DOHH2 (cell line): ENCODE measurements around the gene KCNK7.

ENCODE experiments used
- H3F3A ChIP-seq: fragments of 200-600 bp; sonication (generic), shearing (Covaris generic); 2 replicates; pipeline ENCODE4 v1.6.0; 2016; ENCODE audit warnings: antibody characterized with exemption, mild to moderate bottlenecking; ENCODE audit not compliant: control insufficient read depth, insufficient read depth
- H3K27ac ChIP-seq: fragments of 200-600 bp; sonication (generic); 2 replicates; pipeline ENCODE4 v1.5.1; 2014; ENCODE audit warnings: low read depth, mild to moderate bottlenecking, low read length, moderate library complexity
- H3K27me3 ChIP-seq: fragments of 200-600 bp; sonication (generic); 2 replicates; pipeline ENCODE4 v1.6.1; 2014; ENCODE audit warnings: mild to moderate bottlenecking, low read length, mixed read lengths; ENCODE audit not compliant: control insufficient read depth
- H3K36me3 ChIP-seq: fragments of 200-600 bp; sonication (generic); 2 replicates; pipeline ENCODE4 v1.6.1; 2014; ENCODE audit warnings: mild to moderate bottlenecking, low read length, moderate library complexity, mixed read lengths; ENCODE audit not compliant: control insufficient read depth
- H3K4me1 ChIP-seq: fragments of 200-600 bp; sonication (generic); 2 replicates; pipeline ENCODE4 v1.6.1; 2014; ENCODE audit warnings: mild to moderate bottlenecking, low read length, mixed read lengths; ENCODE audit not compliant: control insufficient read depth
- H3K4me2 ChIP-seq: fragments of 200-600 bp; sonication (generic); 2 replicates; pipeline ENCODE4 v1.6.0; 2014; ENCODE audit warnings: mild to moderate bottlenecking, low read length, moderate library complexity
- H3K4me3 ChIP-seq: fragments of 200-600 bp; sonication (generic); 2 replicates; pipeline ENCODE4 v1.5.1; 2014; ENCODE audit warnings: mild to moderate bottlenecking, low read length, mixed read lengths
- H3K79me2 ChIP-seq: fragments of 200-600 bp; sonication (generic); 2 replicates; pipeline ENCODE4 v1.6.1; 2014; ENCODE audit warnings: mild to moderate bottlenecking, low read length, mixed read lengths; ENCODE audit not compliant: control insufficient read depth
- H3K9me2 ChIP-seq: fragments of 200-600 bp; sonication (generic); replicated peaks from 2 replicates; pipeline ENCODE4 v1.6.1; 2014; ENCODE audit warnings: mild to moderate bottlenecking, low read length, mixed read lengths; ENCODE audit not compliant: control insufficient read depth
- H3K9me3 ChIP-seq: fragments of 200-600 bp; sonication (generic); 2 replicates; pipeline ENCODE4 v1.6.1; 2014; ENCODE audit warnings: antibody characterized with exemption, low read length, mixed read lengths; ENCODE audit not compliant: control insufficient read depth, insufficient read depth
- H4K20me1 ChIP-seq: fragments of 200-600 bp; sonication (generic); 2 replicates; pipeline ENCODE4 v1.6.0; 2014; ENCODE audit warnings: low read depth, mild to moderate bottlenecking, antibody characterized with exemption, low read length, moderate library complexity; ENCODE audit not compliant: control insufficient read depth, insufficient read depth
- EZH2phosphoT487 ChIP-seq: fragments of 200-600 bp; sonication (generic); IDR thresholded peaks from 2 replicates; pipeline ENCODE4 v1.6.1; 2017; ENCODE audit warnings: borderline replicate concordance, mild to moderate bottlenecking, antibody characterized with exemption, low read length, moderate library complexity, mixed read lengths
- TF ChIP-seq, protein P1 (sequence below): fragments of 200-600 bp; sonication (generic); IDR thresholded peaks from one replicate; pipeline ENCODE4 v1.5.1; 2014; ENCODE audit warnings: antibody characterized with exemption, mild to moderate bottlenecking, low read depth, low read length; ENCODE audit not compliant: poor library complexity, severe bottlenecking

The KCNK7 gene

DNA sequence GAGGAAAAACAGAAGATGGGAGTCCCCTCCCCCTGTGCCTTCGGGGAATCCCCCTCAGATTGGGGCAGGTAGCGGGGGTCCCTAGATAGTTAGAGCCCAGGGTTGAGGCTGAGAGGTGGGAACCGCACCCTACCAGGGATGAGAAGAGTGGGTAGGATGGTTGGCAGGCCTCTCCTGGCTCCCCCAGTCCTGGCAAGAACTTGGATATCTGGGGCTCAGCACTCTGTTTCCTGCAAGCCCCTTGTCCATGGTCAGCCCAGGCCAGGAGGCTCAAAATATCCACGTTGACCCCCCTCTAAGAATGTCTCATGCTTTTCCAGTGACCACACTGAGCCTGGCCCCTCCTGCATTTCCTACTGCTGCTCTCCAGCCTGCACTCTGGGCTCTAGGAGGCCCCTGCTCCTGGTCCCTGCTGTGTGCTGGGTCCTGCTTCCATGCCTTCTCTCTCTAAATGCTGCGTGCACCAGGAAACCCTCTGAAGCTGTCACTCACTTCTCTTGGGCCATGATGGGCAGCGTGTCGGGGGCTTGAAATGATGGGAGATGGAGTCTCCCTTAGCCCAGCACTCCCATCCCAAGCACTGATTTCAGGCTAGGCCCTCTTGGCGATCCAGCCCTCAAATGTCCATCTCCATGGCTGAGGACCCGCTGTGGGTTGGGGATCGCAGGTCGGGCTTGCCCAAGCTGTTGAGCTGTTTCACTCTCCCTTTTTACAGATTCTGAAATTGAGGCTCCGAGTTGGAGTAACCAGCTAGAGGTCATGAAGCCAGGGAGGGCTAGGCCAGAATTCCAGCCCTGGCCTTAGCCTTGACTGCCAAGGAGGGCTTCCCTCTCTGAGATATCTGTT, 16.4 kb upstream of the KCNK7 start:
- Histone ChIP-seq H3K79me2 (peaks cover 64% of the 10 kb centered on the region), H3F3A (no peaks in the 10 kb centered on the region; the same call in 1 of the 2 replicates), H3K4me1 (peaks cover 39% of the 10 kb centered on the region), H3K27ac (no peak overlapping the region), H3K9me2 (no peaks in the 10 kb centered on the region), H3K36me3 (peaks cover 52% of the 10 kb centered on the region), H3K4me3 (peak overlapping the region; percentile 78), H4K20me1 (peaks cover 9% of the 10 kb centered on the region; the same call in 1 of the 2 replicates), H3K27me3 (no peaks in the 10 kb centered on the region), H3K9me3 (no peaks in the 10 kb centered on the region), H3K4me2 (peak overlapping the region; percentile 91)
- TF ChIP-seq, protein P1, sequence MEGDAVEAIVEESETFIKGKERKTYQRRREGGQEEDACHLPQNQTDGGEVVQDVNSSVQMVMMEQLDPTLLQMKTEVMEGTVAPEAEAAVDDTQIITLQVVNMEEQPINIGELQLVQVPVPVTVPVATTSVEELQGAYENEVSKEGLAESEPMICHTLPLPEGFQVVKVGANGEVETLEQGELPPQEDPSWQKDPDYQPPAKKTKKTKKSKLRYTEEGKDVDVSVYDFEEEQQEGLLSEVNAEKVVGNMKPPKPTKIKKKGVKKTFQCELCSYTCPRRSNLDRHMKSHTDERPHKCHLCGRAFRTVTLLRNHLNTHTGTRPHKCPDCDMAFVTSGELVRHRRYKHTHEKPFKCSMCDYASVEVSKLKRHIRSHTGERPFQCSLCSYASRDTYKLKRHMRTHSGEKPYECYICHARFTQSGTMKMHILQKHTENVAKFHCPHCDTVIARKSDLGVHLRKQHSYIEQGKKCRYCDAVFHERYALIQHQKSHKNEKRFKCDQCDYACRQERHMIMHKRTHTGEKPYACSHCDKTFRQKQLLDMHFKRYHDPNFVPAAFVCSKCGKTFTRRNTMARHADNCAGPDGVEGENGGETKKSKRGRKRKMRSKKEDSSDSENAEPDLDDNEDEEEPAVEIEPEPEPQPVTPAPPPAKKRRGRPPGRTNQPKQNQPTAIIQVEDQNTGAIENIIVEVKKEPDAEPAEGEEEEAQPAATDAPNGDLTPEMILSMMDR, result no peak

DNA sequence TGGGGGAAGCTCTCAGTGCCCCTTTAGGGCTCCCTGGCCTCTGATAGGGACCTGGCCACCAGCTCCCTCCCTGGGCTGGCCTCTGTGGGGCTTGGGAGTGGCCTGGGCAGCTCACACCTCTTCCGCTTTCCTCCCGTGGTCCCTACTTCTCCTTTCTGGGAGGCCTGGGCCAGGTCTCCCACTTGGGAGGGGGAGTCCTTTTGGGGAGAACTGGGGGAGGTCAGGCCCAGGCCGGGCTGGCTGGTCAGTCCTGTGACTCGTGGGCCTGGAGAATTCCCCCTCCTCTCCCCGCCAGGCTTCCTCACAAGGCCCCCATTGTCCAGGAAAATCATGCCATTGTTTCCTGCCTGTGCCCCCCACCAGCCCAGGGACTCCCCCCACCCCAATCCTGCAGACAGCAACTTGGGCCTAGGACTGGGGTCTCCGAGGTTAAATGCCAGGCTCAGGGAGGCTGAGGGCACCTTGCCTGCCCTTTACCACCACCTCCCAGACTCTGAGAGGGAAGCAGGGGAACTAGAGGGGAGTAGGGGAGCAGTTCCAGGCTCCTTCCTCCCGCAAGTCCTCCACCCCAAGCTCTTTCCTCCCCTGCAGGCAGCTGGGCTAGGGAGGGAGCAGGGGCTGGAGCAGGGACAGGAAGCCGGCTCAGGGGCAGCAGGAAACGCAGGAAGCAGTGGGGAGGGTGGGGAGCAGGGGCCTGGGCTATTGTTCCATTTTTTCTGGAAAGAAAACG, 15.6 kb upstream of the KCNK7 start:
- H3K79me2 ChIP-seq, result peaks cover 56% of the 10 kb centered on the region
- H3K9me3 ChIP-seq, result no peaks in the 10 kb centered on the region
- H3K4me3 ChIP-seq, result peak overlapping the region; percentile 78
- 0 out of 2 replicates have a peak, but pooled peaks cover 1% of the 10 kb centered on the region for H4K20me1 ChIP-seq
- peaks cover 32% of the 10 kb centered on the region for H3K4me1 ChIP-seq
- H3K9me2 ChIP-seq, result no peaks in the 10 kb centered on the region
- H3F3A ChIP-seq, result no peaks in the 10 kb centered on the region; the same call in 1 of the 2 replicates
- H3K4me2 ChIP-seq, result peak overlapping the region; percentile 91
- H3K36me3 ChIP-seq, result peaks cover 50% of the 10 kb centered on the region
- H3K27me3 ChIP-seq, result no peaks in the 10 kb centered on the region
- TF ChIP-seq, protein P1, result no peak
- no peak for TF ChIP-seq EZH2phosphoT487
- no peak overlapping the region for H3K27ac ChIP-seq

DNA sequence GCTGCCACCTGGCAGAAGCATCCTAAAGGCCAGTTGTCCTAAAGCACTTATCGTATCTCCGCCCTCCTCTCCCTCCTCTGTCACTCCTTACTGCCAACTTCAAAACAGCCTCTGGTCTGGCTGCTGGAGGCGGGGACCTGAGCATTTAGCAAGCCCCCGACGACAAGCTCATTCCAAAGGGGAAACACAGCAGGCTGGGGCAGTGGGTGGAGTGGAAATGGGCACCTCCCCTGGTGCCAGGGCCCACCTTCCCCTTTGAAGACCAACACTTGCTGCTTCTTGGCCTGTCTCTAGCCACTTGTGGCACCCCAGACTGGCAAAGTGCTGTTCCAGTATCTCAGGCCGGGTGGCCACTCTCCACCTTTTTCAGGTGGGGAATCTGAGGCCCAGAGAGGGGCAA, 14.8 kb upstream of the KCNK7 start:
- 0 out of 2 replicates have a peak overlapping the region, but pooled peaks have one; percentile 91 for H3K4me2 ChIP-seq
- no peak overlapping the region for H3K4me3 ChIP-seq
- H3K79me2 ChIP-seq, result peaks cover 50% of the 10 kb centered on the region
- H4K20me1 ChIP-seq, result no peaks in the 10 kb centered on the region
- H3K36me3 ChIP-seq, result peaks cover 54% of the 10 kb centered on the region
- no peak overlapping the region for H3K27ac ChIP-seq
- TF ChIP-seq, protein P1, result no peak
- no peak for TF ChIP-seq EZH2phosphoT487
- H3K4me1 ChIP-seq, result peaks cover 32% of the 10 kb centered on the region
- no peaks in the 10 kb centered on the region for H3K27me3 ChIP-seq
- no peaks in the 10 kb centered on the region for H3K9me3 ChIP-seq
- no peaks in the 10 kb centered on the region for H3K9me2 ChIP-seq
- H3F3A ChIP-seq, result no peaks in the 10 kb centered on the region; the same call in 1 of the 2 replicates
